Measurements from ENCODE around the gene ANKRD33B.
"Not testable (repeated sequence)": the region's sequence is repeated elsewhere in the genome, so short reads cannot be mapped to it uniquely, and the experiment has no call there.

The ANKRD33B gene

GRCh38 chr5:10593531-10594181 is 29.8 kb downstream of the ANKRD33B start:
- DNase-seq = no peak

DNA sequence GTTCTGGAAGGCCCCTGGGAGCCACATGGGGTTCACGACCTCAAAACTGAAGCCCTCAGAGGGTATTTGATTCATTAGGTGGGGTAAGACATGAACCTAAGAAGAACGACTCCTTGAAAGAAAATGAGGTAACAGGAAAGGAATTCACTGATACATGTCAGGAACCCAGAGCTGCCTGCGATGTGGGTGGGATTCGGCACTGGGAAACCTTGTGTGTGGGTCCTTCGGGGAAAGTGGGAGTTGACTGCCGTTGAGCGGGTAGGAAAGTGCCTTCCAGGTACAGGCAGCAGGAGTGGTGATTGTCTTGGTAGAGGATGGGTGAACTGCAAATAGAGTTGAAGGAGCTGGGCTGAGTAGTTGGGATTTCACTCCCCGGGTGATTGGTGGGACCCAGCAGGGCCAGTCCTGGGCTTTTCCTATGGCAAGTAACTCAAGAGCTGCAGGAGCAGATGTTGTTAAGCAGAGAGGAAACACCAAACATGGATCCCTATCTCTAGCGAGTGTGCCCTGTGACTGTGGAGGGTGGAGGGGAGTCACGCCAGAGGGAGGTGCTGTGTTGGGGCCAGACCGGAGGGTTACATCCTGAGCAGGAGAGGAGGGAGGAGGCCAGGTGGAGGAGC is 30.8 kb downstream of the ANKRD33B start:
- DNase-seq = no peak

DNA sequence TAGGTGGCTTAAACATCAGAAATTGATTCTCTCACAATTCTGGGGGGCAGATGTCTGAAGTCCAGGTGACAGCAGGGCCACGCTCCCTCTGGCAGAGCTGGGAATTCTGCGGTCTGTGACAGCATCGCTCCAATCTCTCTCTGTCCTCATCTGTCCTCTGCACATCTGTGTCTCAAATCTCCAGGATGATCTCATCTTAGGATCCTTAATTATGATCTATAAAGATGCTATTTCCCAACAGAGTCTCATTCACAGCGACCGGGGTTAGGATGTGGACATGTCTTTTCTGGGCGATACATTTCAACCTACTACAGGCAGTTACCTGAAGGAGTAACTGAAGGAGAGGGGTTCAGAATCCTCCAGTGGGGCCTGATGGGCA is 31.4 kb downstream of the ANKRD33B start:
- no peak for DNase-seq

GRCh38 chr5:10595672-10596309 is 31.9 kb downstream of the ANKRD33B start:
- DNase-seq = no peak

DNA sequence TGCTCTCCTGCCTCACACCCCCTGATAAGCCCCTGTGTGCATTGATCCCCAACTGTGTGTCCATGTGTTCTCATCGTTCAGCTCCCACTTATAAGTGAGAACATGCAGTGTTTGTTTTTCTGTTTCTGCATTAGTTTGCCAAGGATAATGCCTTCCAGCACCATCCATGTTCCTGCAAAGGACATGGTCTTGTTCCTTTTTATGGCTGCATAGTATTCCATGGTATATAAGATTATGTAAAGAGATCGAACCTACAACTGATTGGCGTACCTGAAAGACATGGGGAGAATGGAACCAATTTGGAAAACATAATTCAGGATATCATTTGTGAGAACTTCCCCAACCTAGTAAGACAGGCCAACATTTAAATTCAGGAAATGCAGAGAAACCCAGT is 32.4 kb downstream of the ANKRD33B start:
- DNase-seq = no peak

DNA sequence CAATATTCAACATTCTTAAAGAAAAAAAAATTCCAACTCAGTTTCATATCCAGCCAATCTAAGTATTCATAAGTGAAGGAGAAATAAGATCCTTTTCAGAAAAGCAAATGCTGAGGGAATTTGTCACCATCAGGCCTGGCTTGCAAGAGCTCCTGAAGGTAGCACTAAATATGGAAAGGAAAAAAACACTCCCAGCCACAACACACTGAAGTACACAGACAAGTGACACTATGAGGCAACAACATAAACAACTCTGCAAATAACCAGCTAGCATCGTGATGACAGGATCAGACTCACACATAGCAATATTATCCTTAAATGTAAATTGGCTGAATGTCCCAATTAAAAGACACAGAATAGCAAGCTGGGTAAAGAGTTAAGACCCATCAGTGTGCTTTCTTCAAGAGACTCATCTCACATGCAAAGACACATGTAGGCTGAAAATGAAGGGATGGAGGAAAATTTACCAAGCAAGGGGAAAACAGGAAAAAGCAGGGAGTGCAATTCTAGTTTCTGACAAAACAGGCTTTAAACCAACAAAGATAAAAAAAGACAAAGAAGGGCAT is 33.1 kb downstream of the ANKRD33B start:
- no peak for DNase-seq

GRCh38 chr5:10599113-10599512 is 35.2 kb downstream of the ANKRD33B start:
- no peak for DNase-seq

GRCh38 chr5:10599862-10600284 is 36.0 kb downstream of the ANKRD33B start:
- DNase-seq = no peak

DNA sequence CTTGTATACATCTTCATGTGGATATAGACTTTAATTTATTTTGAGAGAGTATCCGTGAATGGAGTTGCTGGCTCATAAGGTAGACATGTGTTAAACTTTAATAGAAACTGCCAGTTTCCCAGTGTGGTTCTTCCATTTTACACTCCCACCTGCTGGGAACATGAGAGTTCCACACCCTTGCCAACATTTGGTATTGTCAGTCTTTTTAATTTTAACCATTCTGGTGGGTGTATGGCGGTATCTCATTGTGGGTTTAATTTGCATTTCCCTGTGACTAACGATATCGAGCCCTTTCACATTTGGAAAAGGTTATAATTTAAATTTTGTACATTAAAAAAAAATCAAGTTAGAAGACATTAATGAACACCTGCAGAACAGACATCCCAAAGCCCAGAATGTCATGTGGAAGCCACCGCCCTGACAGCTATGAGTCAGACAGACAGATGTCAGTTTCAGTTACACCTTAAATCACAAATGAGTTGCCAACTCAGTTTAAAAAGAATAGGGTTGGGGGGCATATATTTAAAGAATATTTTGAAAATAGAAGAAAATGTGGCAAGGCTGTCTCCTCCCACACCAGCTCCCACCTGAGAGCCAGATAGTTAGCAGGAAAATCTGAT is 36.9 kb downstream of the ANKRD33B start:
- no peak for DNase-seq

GRCh38 chr5:10601246-10602030 is 37.6 kb downstream of the ANKRD33B start:
- DNase-seq = peak; percentile 54

- no peak for DNase-seq
Observed at GRCh38 chr5:10602031-10602806, 38.3 kb downstream of the ANKRD33B start.

- DNase-seq = no peak
Observed at GRCh38 chr5:10604975-10605374, 41.1 kb downstream of the ANKRD33B start.

- not testable (repeated sequence) for DNase-seq
Observed at GRCh38 chr5:10606632-10607022, 42.8 kb downstream of the ANKRD33B start.

DNA sequence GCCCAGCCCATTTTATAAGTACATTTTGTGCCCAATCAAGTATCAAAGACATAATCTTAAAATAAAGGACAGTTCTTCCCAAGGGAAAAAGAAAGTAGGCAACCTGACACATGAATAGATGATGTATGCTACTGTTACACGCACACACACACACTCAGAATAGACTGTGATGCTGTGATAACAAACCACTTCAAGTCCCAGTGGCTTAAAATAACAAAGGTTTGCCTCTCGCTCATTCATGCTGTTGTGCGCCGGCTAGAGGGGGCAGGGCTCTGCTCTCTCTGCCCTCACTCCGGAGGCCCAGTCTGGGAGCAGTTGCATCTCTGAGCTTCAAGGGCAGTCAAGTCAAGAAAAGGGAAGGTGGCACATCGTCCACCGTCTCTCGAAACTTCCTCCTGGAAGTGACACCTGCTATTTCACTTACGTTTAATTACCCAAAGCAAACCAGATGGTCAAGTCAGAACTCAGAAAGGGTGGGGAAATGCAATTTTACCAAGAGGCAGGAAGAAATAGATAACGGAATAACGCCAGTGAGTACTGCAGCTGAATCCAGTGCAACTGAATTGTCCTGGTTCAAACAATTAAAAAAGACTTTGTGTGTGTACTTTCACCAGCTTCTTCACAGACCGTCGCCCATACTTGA is 43.3 kb downstream of the ANKRD33B start:
- DNase-seq = peak; percentile 35

DNA sequence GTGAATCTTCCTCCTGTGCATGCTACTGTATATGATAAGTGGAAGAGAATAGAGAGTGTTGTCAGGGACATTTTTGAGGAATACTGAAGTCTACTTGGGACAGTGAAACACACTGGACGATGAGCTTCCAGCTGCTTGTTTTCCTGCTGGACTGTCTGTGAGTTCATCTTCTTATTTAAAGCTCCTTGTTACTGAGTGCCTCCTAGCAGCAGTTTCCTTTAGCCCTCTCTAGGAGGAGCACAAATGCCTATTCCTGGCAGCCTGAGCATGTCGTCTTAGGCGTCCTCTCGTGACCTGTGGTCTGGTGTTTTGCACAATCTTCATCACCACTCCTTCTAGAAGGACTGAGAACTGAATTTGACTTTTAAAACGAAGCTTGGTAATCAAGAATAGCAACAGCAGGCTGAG is 43.8 kb downstream of the ANKRD33B start:
- DNase-seq = no peak

DNA sequence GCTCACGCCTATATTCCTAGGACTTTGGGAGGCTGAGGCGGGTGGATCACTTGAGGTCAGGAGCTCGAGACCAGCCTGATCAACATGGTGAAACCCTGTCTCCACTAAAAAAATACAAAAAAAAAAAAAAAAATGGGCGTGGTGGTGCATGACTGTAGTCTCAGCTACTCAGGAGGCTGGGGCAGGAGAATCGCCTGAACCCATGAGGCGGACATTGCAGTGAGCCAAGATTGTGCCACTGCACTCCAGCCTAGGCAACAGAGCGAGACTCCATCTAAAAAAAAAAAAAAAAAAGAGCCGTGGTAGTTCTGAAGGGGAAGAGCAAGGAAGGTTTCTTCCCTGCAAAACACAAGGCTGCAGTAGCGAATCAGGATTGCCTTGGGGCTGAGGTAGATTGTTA is 44.2 kb downstream of the ANKRD33B start:
- DNase-seq = not testable (repeated sequence)

DNA sequence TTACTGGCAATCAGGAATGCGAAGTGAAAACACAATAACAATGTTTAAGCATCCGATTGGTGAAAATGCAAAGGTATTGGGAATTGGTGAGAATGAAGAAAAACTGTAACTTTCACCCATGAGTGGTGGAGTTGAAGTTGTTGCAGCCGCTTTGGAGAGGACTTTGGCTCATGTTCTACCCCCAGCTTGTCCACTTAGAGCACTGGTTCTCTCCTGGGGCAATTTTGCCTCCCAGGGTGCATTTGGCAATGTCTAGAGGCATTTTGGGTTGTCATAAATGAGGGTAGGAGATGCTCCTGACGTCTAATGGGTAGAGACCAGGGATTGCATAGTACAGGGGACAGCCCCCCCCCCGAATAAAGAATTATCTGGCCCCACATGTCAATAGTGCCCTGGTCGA is 46.2 kb downstream of the ANKRD33B start:
- DNase-seq = no peak

GRCh38 chr5:10611290-10611689 is 47.4 kb downstream of the ANKRD33B start:
- no peak for DNase-seq

GRCh38 chr5:10612251-10612650 is 48.4 kb downstream of the ANKRD33B start:
- DNase-seq = no peak

GRCh38 chr5:10615693-10616092 is 51.8 kb downstream of the ANKRD33B start:
- DNase-seq = no peak

- no peak for DNase-seq
Observed at GRCh38 chr5:10617103-10617502, 53.2 kb downstream of the ANKRD33B start.
